ENCODE data around the gene RSBN1.
A peak's percentile ranks its signal among the peaks of the same experiment; 100 is the strongest.

Gene RSBN1

DNA sequence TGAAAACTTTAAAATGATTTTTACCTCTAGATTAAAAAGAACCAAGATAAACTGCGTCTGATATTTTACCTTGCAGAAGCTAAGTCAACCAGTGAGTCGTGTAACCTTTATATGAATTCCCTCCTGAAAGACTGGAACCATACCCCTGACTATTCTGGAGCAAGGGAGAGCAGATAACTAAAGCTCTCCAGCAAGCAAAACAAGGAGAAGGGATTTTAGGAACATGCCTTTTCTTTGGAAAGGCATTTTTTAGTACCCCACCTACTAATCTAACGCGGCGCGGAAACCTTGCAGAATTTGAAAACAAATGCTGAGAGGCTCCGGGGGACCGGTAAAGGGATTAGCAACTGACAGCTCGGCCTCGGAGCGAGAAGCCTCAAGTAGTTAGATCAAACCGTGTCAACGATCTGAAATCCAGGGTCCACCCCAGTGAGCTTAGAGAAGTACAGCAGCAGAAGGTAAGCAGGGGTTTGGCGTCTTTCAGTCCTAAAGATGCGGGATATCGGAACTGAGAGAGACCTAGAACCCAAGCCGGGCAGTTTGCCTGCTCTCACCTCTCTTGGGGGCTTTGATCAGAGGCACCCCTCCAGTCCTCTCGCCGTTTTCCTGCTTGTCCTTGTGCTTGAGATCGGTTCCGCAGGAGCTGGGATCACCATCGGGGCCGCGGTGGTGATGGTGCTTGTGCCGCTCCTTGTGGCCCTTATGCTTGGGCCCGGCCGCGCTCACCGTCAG lies 954 bp downstream of the RSBN1 start:
- no peaks in the 10 kb centered on the region for H3K27me3 ChIP-seq (ENCODE audit: control insufficient read depth, insufficient read depth, low read length)
- peak overlapping the region; percentile 99 for H3K4me3 ChIP-seq (ENCODE audit: low read length)
- H3K9ac ChIP-seq (ENCODE audit: low read length): peak overlapping the region; percentile 82
- no peaks in the 10 kb centered on the region for H3K36me3 ChIP-seq (ENCODE audit: control insufficient read depth, low read depth, low read length)
- peaks cover 13% of the 10 kb centered on the region for H3K4me1 ChIP-seq (ENCODE audit: control insufficient read depth, low read depth, low read length)
- H3K27ac ChIP-seq (ENCODE audit: low read length): peak overlapping the region; percentile 42
- H3K9me3 ChIP-seq (ENCODE audit: control insufficient read depth, low read depth, low read length): no peaks in the 10 kb centered on the region

DNA sequence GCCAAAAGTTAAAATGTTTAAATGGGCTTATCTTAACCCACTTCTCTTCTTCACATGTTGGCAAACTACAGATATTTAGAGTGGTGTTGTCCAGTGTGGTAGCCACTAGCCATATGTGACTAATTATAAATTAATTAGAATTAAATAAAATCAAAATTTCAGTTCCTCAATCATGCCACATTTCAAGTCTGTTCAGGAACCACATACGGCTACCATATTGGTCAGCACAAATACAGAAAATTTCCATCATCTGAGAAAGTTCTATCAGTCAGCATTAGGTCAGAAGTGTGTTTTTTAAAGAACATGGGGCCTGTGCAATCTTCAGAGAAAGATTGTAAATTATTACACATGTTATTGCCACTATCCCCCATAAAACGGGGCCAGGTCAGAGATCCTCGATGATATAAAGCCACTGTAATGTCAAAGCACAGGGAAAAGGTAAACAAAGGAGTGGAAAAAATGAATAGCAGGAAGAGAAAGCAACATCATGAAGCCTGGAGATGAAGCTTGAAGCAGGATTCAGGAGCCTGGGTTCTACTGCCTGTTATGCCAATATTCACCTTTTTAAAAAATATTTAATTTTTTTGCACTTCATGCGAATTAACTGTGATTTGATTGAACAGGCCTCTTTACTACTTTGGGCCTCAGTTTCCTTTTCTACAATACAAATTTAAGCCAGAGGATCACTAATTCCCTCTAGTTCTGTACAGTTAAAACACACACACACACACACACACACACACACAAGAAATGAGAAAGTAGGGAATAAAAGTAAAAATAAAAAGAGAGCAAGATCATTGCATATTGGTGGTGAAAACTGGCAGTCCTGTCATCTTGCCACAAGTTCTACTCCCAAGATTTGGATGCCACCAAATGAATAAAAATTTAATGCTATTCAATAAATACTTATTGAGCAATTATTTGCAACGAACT lies 2.3 kb downstream of the RSBN1 start:
- Histone ChIP-seq H3K36me3 (ENCODE audit: control insufficient read depth, low read depth, low read length) (no peaks in the 10 kb centered on the region), H3K9ac (ENCODE audit: low read length) (no peak overlapping the region), H3K4me1 (ENCODE audit: control insufficient read depth, low read depth, low read length) (peaks cover 13% of the 10 kb centered on the region), H3K27ac (ENCODE audit: low read length) (no peak overlapping the region), H3K4me3 (ENCODE audit: low read length) (peak overlapping the region; percentile 99), H3K27me3 (ENCODE audit: control insufficient read depth, insufficient read depth, low read length) (no peaks in the 10 kb centered on the region), H3K9me3 (ENCODE audit: control insufficient read depth, low read depth, low read length) (no peaks in the 10 kb centered on the region)

DNA sequence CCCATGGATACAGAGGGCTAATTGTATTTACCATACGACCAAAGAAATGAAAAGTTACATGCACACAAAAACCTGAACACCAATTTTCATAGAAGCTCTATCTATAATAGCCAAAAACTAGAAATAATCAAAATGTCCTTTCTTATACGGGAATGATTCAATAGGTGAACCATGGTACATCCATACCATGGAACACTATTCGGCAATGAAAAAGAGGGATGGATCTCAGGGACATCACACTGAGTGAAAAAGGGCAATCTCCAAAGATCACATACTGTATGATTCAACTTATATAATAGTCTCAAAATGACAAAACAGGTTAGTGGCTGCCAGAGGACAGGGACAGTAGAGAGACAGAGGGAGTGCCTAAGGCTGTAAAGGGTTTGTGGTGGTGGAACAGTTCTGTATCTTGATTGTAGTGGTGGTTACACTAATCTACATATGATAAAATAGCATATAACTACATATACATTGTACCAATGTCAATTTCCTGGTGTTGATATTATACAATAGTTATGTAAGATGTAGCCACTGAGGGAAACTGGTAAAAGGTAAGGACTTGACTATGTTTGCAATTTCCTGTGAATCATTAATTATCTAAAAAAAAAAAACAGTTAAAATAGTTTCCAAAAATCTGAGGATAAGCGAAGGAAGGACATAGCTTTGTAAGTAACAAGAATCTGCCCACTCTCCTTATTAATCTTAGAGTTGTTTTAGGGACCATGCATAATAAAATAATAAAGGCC lies 3.7 kb downstream of the RSBN1 start:
- H3K9ac ChIP-seq (ENCODE audit: low read length): no peak overlapping the region
- no peaks in the 10 kb centered on the region for H3K27me3 ChIP-seq (ENCODE audit: control insufficient read depth, insufficient read depth, low read length)
- H3K9me3 ChIP-seq (ENCODE audit: control insufficient read depth, low read depth, low read length): no peaks in the 10 kb centered on the region
- no peak overlapping the region for H3K4me3 ChIP-seq (ENCODE audit: low read length)
- H3K27ac ChIP-seq (ENCODE audit: low read length): no peak overlapping the region
- H3K4me1 ChIP-seq (ENCODE audit: control insufficient read depth, low read depth, low read length): peaks cover 13% of the 10 kb centered on the region
- no peaks in the 10 kb centered on the region for H3K36me3 ChIP-seq (ENCODE audit: control insufficient read depth, low read depth, low read length)

GRCh38 chr1:113805639-113806038 lies 6.6 kb downstream of the RSBN1 start:
- H3K36me3 ChIP-seq (ENCODE audit: control insufficient read depth, low read depth, low read length): no peaks in the 10 kb centered on the region
- H3K9me3 ChIP-seq (ENCODE audit: control insufficient read depth, low read depth, low read length): no peaks in the 10 kb centered on the region
- H3K27me3 ChIP-seq (ENCODE audit: control insufficient read depth, insufficient read depth, low read length): no peaks in the 10 kb centered on the region
- no peak overlapping the region for H3K4me3 ChIP-seq (ENCODE audit: low read length)
- H3K4me1 ChIP-seq (ENCODE audit: control insufficient read depth, low read depth, low read length): peaks cover 5% of the 10 kb centered on the region
- no peak overlapping the region for H3K9ac ChIP-seq (ENCODE audit: low read length)
- no peak overlapping the region for H3K27ac ChIP-seq (ENCODE audit: low read length)

DNA sequence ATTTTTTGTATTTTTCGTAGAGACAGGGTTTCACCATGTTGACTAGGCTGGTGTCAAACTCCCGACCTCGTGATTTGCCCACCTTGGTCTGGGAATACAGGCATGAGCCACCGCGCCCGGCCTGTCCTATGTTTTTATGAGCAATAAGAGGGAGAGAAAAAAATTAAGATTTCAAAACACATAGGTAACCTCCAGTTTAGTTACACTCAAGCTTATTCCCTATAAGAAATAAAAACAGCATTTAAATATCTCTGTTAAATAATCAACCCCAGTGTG lies 7.1 kb downstream of the RSBN1 start:
- no peaks in the 10 kb centered on the region for H3K36me3 ChIP-seq (ENCODE audit: control insufficient read depth, low read depth, low read length)
- H3K9me3 ChIP-seq (ENCODE audit: control insufficient read depth, low read depth, low read length): no peaks in the 10 kb centered on the region
- no peak overlapping the region for H3K27ac ChIP-seq (ENCODE audit: low read length)

DNA sequence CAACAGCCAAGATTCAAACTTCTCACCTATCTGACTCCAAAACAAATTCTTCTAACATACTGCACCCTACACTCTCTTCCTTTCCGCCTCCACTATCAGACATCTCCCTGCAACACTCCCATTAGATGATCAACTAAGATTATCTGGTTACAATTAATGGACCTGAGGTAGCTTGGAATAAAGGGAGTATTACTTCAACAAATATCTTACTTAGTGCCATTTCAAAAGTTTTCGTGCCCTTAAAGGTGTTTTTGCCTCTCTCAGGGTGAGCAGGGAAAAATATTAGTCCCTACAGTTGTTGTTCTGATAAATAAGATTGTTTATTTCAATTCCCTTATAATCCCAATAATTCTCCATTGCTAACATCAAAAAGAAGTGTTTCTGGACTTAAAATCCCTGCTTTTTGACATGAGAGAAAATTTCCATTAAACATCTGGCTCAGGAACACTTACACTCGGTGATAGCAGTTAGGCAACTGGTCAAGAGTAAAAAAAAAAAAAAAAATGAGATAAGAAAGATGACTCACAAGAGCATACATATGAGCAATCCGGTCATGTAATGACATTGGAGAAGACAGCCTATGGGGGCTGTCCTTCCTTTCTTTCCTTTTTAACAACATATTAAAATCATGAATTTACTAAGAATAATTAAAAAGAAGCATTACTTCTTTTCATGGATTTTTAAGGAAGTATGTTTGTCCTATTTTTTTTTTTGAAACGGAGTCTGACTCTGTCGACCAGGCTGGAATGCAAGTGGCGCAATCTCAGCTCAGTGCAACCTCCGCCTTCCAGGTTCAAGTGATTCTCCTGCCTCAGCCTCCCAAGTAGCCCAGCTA lies 7.6 kb downstream of the RSBN1 start:
- H3K4me3 ChIP-seq (ENCODE audit: low read length): no peak overlapping the region
- H3K9me3 ChIP-seq (ENCODE audit: control insufficient read depth, low read depth, low read length): no peaks in the 10 kb centered on the region
- no peak overlapping the region for H3K9ac ChIP-seq (ENCODE audit: low read length)
- no peaks in the 10 kb centered on the region for H3K4me1 ChIP-seq (ENCODE audit: control insufficient read depth, low read depth, low read length)
- H3K27me3 ChIP-seq (ENCODE audit: control insufficient read depth, insufficient read depth, low read length): no peaks in the 10 kb centered on the region
- no peak overlapping the region for H3K27ac ChIP-seq (ENCODE audit: low read length)
- no peaks in the 10 kb centered on the region for H3K36me3 ChIP-seq (ENCODE audit: control insufficient read depth, low read depth, low read length)

More for the DNA sequence above, 7.1 kb downstream of the RSBN1 start:
- Histone ChIP-seq H3K9ac (ENCODE audit: low read length) (no peak overlapping the region), H3K4me1 (ENCODE audit: control insufficient read depth, low read depth, low read length) (peaks cover 1% of the 10 kb centered on the region), H3K27me3 (ENCODE audit: control insufficient read depth, insufficient read depth, low read length) (no peaks in the 10 kb centered on the region), H3K4me3 (ENCODE audit: low read length) (no peak overlapping the region)

- H3K36me3 ChIP-seq (ENCODE audit: control insufficient read depth, low read depth, low read length): peaks cover 4% of the 10 kb centered on the region
- no peak overlapping the region for H3K4me3 ChIP-seq (ENCODE audit: low read length)
- no peak overlapping the region for H3K27ac ChIP-seq (ENCODE audit: low read length)
- H3K27me3 ChIP-seq (ENCODE audit: control insufficient read depth, insufficient read depth, low read length): no peaks in the 10 kb centered on the region
- H3K4me1 ChIP-seq (ENCODE audit: control insufficient read depth, low read depth, low read length): no peaks in the 10 kb centered on the region
- no peak overlapping the region for H3K9ac ChIP-seq (ENCODE audit: low read length)
- no peaks in the 10 kb centered on the region for H3K9me3 ChIP-seq (ENCODE audit: control insufficient read depth, low read depth, low read length)
Observed at GRCh38 chr1:113802367-113803007, 9.8 kb downstream of the RSBN1 start.

DNA sequence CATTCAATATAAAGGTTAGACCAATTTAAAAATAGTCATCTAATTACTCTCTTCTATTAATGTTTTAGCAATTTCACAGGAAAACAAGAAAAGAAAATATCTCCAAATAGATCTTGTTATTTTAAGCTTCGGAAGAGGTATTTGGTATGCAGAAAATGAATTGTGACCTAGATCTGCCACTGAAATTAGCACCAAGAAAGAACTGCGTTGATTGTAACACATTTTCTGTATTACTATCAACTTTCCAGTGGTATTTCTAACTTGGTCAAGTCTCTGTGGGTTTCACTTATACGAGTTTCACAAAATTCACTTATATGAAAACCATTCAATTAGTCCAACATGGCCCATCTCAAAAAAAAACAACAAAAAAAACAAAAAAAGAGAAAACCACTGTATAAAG lies 11.8 kb downstream of the RSBN1 start:
- Histone ChIP-seq H3K9ac (ENCODE audit: low read length) (no peak overlapping the region), H3K27me3 (ENCODE audit: control insufficient read depth, insufficient read depth, low read length) (no peaks in the 10 kb centered on the region), H3K4me1 (ENCODE audit: control insufficient read depth, low read depth, low read length) (no peaks in the 10 kb centered on the region), H3K4me3 (ENCODE audit: low read length) (no peak overlapping the region), H3K27ac (ENCODE audit: low read length) (no peak overlapping the region), H3K36me3 (ENCODE audit: control insufficient read depth, low read depth, low read length) (peaks cover 14% of the 10 kb centered on the region), H3K9me3 (ENCODE audit: control insufficient read depth, low read depth, low read length) (no peaks in the 10 kb centered on the region)

DNA sequence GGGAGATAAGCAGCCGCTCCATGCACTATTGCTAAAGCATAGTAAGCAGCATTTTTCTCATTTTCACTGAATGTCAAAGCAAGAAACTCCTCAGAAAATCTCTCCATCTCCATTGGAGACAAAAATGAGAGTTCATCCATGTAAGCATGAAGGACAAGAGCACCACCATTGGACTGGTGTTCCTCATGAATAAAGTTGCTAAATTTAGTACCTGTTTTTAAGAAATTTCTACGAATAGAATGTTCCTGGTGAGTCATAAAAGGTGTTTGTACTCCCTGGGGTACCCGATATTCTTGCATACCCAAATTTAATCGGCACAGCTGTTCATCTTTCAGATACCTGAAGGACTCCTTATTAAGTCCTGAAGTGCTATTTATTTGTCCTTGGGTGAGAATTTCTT lies 14.8 kb downstream of the RSBN1 start:
- Histone ChIP-seq H3K27me3 (ENCODE audit: control insufficient read depth, insufficient read depth, low read length) (no peaks in the 10 kb centered on the region), H3K9me3 (ENCODE audit: control insufficient read depth, low read depth, low read length) (no peaks in the 10 kb centered on the region), H3K27ac (ENCODE audit: low read length) (no peak overlapping the region), H3K4me3 (ENCODE audit: low read length) (no peak overlapping the region), H3K9ac (ENCODE audit: low read length) (no peak overlapping the region), H3K4me1 (ENCODE audit: control insufficient read depth, low read depth, low read length) (no peaks in the 10 kb centered on the region), H3K36me3 (ENCODE audit: control insufficient read depth, low read depth, low read length) (peaks cover 19% of the 10 kb centered on the region)

- no peaks in the 10 kb centered on the region for H3K9me3 ChIP-seq (ENCODE audit: control insufficient read depth, low read depth, low read length)
Observed at GRCh38 chr1:113793878-113794834, 18.1 kb downstream of the RSBN1 start.

More at GRCh38 chr1:113793878-113794834, 18.1 kb downstream of the RSBN1 start:
- Histone ChIP-seq H3K27me3 (ENCODE audit: control insufficient read depth, insufficient read depth, low read length) (no peaks in the 10 kb centered on the region), H3K4me1 (ENCODE audit: control insufficient read depth, low read depth, low read length) (no peaks in the 10 kb centered on the region), H3K36me3 (ENCODE audit: control insufficient read depth, low read depth, low read length) (peaks cover 19% of the 10 kb centered on the region), H3K9ac (ENCODE audit: low read length) (no peak overlapping the region), H3K4me3 (ENCODE audit: low read length) (no peak overlapping the region), H3K27ac (ENCODE audit: low read length) (no peak overlapping the region)

All from iPS-18a (cell line).